SH-SY5Y (cell line): ENCODE data around the gene HPS4.

ENCODE experiments used
- GATA2 ChIP-seq: IDR thresholded peaks from 2 replicates; pipeline ENCODE4 v1.6.1; 2011; ENCODE audit warnings: mild to moderate bottlenecking, low read depth, low read length
- GATA3 ChIP-seq: IDR thresholded peaks from 2 replicates; pipeline ENCODE4 v1.6.1; 2011; ENCODE audit warnings: low read depth, mild to moderate bottlenecking, low read length, moderate library complexity

The HPS4 gene

DNA sequence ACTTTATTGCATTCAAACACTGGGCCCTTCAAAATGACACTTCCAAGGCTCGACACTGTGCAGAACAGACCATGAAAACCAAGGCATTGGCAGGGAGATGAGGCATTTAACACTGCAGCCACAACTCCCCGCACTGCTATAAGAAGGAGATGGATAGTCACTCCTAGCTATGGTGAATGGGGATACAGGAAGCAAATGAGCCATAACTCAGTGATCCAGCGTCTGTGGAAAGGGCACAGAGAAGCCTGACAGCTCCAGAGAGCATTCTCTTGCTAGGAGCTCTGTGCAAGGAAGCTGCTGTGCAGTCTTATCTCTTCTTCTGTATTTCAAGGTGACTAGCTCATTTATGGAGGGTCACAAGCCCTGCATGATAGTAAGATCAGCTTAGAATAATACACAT, 20.9 kb downstream of the HPS4 start:
- TF ChIP-seq GATA2 (no peak), GATA3 (no peak)

DNA sequence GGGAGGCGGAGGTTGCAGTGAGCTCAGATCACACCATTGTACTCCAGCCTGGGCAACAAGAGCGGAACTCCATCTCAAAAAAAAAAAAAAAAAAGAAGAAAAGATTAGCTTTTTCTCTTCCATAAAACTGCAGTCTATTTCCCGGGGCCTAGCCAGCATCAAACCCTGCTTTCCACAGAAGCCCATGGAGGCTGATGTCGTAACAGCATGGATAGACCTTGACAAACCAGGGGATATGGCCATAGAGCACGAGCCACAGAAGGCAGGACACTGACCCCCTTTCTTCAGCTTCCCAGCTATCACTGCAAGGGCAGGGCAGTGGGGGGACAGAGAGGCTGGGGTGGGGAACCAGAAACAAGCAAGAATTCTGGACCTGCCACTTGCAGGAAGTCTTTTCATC, 21.5 kb downstream of the HPS4 start:
- no peak for TF ChIP-seq GATA3
- no peak for TF ChIP-seq GATA2

DNA sequence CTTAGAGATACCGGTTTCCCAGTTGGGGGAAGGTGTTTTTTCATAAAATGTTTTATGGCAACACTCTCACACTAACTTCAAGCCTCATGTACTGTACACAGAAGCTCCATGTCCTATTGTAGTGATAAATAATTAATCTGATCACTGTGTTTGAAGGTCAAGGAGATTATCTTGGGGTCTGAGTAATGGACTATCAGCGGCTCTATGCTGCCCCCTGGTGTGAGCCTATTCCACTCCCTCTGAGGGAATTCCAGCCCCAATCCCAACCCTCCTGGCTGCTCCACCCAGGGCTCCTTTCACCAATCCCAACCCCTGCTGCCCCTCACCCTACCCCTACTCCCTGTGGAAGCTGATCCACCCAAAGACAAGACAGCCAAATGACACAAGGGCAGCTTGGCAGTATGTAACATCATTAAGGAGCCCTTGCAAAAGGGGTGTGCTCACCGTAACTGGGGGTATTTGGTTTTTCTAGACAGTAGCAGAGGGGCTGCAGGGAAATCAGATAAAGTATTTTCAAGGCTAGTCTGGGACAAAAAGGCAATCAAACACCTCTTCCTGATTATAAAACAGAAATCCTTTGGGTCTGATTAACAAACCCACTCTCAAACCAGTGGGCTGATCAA, 22.3 kb downstream of the HPS4 start:
- TF ChIP-seq GATA2 = no peak
- TF ChIP-seq GATA3 = no peak

DNA sequence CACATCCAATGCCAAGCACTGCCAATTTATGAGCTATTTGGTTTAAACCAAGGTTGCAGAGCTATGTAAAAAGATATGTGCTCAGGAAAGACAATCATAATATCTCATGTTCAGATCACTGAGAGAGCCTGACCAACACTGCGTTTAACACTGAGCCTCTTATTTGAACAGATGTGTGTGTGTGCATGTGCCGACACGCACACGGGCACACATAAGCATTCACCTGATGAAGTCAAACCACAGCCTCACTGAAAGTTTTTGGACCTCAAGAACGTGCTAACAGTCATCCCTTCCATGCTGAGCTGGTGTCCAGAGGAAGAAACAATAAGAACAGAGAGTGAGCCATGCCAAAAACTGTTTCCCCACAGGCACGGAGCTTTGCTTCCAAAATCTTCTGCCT, 23.4 kb downstream of the HPS4 start:
- no peak for TF ChIP-seq GATA3
- TF ChIP-seq GATA2 = no peak

DNA sequence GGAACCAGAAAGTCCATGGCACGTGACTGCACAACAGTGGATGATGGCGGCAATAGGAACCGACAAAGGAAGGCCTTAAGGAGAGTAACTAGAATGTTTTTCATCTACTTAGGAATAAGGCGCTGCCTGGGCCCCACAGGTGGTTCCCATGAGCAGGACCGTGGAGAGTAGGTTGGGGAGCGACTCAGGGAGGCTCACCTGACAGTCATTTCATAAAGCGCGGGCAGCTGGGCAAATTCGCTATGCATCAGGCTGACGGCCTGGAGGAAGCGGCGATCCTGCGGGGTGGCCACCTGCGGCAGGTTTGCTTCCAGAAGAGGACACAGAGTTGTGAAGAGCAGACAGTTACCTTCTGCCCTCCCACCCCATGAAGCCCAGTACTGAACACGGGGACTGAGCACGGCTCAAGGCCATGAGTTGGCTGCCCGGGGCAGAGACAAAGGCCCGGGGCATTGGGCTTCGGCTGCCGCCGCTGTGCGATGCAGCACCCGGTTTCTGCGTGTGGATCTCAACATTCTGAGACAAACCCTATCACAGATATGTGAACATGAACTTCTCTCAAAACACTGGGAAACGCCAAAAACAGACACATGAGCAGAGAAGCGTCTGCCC, 25.8 kb downstream of the HPS4 start:
- TF ChIP-seq GATA2 (no peak), GATA3 (no peak)

DNA sequence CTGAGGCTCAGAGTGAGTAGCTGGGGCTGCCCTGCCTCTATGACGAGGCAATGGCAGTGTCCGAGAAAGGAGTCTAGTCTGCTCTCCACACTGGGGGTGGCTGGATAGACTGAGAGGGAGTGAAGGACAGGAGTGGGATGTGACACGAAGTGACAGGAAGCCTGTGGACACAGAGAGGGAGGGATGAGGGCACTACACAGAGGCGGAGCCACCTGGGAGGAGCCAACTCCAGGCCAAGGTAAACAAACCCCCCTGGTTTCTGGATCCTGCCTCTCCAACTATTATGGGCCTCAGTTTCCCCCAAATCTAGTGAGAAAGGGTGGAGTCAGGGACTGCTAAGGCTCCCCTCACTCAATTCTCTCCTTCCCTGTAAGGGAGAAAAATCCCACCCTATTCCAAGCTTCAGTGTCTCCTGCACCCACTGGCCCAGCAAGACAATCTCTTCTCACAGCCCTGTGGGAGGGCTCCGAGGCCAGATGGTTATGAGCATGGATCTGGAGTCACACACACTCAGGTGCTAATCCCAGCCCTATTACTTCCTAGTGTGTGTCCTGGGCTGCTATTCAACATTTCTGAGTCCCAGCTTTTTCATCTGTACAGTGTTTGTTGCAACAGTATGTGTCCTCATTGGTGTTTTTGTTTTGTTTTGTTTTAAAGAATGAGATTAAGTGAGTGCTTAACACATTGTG, 29.6 kb downstream of the HPS4 start:
- TF ChIP-seq GATA2 (no peak), GATA3 (no peak)

DNA sequence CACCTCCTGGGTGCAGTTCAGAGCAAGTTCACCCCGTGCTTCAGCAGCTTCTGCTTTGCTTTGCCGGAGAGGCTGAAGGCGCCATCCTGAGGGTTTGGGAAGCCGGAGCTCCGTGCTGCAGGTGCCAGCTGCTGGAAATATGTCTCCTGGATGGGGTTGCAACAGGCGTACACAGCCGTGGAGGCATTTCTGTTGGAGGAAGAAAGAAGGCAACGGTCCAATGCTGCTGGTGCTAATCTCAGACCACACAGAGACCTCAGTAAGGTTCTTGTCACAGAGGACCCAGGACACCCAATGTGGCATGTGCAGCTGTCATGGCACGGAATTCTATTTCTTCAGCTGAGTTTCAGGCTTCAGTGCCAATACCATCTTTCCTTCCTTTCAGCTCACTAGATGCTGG, 30.4 kb downstream of the HPS4 start:
- TF ChIP-seq GATA3 (no peak), GATA2 (no peak)

DNA sequence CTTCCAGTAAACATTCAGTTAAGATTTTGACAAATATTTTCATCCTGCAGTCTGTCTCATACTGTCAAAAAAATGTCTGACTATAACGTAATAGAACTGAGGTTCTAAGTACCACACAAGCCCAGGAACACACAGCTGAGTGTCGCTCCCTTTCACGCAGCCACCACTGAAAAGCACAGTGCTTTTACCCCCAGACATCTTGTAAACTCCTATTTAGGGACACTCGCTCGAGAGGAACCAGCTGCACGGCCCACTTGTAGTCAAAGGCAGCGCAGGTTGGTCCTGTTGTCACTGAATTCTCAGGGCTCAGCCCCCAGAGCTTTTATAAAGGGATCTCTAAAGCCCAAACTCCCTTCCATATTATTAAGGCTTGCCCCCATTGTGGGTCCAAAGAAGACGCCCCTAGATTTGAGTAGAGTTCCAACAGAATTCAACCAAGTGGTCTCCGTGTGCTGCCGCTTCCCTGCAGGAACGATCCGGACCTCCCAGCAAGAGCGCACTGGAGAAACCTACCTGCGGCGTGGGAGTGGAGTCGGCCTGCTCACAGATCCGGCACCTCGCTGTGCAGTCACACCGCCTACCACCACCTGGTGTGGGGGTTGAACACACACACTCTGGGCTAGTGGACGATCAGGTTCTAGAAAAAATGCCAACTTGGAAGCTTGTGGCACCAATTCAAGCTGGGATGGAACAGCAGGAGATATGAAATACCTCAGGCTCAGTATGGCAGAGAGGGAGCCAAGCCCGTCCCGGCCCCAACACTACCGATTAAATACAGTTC, 31.2 kb downstream of the HPS4 start:
- TF ChIP-seq GATA3 (no peak), GATA2 (no peak)

DNA sequence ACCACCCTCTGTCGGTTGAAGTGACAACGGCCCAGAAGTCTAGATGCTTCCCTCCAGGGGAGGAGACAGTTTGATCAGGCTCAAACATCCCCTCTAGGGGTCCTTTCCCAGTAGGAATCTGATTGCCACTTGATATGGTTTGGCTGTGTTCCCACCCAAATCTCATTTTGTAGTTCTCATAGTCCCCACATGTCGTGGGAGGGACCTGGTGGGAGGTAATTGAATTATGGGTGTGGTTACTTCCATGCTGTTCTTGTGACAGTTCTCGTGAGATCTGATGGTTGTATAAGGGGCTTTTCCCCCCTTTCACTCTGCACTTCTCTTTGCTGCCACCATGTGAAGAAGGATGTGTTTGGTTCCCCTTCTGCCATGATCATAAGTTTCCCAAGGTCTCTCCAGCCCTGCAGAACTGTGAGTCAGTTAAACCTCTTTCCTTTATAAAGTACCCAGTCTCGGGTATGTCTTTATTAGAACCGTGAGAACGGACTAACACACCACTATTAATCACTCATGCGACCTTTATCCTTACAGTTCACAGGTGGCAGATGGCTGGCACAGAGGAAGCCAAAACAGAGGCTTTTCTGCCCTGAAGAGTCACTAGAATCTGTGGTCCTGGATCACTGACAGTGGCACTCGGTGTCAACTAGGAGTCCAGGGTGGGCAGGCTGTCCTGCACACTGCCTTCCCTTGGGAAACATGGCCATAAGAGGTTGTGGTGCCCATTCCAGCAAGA, 33.0 kb downstream of the HPS4 start:
- TF ChIP-seq GATA2 (no peak), GATA3 (no peak)

DNA sequence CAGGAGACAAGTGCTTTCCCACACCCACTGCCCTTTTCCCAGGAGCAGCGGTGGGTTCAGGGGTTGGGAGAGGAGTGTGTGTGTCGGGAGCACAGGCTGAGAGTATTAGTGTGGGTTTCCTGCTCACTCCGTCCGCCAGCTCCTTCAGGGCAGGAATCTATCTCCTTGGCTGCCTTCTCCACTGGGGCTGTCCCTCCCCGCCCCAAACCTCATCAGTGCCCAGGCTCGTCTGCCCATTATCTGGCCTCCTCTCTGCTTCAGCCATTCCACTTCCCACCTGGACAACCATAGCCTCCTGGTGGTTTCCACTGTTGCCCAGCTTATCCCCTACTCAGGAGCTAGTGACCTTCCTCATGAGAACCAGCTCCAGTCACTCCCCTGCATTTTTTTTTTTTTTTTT, 34.6 kb downstream of the HPS4 start:
- TF ChIP-seq GATA2 (no peak), GATA3 (no peak)

DNA sequence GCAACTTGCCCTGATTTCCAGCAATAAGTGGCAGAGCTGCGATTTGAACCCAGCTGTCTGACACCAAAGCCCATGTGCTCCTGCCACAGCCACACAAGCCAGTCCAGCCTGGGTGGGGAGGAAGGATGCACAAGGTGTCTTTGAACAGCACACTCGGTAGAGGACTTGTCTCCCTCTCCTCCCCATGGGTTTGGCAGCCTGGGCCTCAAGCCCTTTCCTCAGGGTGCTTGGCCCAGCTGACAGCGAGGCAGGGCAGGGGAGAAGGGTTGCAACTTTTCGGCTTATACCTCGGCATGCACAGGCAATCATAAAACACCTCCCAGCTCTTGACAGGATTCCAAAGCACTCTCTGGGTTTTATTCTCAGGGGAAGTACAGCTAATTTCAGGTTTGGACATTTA, 35.2 kb downstream of the HPS4 start:
- TF ChIP-seq GATA3 = no peak

DNA sequence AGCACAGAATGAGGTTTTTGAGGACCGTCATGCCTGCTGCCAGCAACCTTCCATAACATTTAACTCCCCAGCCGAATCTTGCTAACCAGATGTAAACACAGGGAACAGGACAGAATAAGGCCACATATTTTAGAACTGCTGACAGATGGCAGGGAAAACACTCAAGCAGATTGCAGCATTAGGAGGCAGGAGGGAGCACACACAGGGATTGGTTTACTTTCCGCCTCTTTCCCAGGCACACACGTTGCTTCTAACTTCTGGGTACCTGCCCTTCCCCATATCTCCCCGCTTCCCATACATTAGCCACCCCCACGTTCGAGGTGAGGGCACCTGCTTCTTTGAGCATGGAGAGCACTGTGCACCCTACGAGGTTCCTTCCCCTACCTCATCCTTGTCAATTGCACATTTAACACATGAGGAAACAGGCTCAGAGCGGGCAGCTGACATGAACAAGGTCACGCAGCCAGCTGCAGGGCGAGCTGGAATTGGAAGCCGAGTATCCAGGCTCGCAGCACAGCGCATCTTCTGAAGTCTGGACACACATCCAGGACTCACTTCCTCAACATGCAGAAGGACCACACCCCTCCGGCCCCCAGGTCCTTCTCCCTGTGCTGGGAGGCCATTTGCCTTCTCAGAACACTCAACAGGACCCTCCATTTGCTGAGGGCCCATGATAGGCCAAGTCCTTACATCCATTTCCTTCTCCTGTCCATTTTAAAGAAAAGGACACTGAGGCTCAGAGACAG, 35.8 kb downstream of the HPS4 start:
- no peak for TF ChIP-seq GATA2
- no peak for TF ChIP-seq GATA3

DNA sequence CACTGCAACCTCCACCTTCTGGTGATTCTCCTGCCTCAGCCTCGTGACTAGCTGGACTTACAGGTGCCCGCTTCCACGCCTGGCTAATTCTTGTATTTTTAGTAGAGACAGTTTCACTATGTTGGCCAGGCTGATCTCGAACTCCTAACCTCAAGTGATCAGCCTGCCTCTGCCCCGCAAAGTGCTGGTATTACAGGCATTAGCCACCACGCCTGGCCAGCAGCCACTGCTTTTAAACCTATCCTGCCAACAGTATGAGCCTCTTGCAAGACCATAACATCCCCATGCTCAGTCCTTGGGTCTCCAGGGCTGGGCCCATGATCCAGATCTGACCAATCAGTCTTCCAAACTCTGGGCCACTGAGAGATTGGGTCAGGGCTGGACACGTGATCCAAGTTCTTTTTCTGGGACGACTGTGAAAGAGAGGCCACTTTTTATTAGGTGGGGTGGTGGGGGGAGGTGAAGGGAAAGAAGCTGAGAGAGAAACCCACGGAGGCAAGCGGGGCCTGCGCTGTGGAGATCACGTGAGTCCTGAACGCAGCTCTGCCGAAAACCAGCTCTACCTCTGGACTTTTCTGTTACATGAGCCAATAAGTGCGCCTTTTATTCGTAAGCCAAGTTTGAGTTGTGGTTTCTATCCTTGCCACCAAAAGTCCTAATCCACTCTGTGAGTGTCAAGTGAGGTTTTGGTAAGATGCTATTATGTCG, 36.6 kb downstream of the HPS4 start:
- TF ChIP-seq GATA3 (no peak), GATA2 (no peak)
